Activated CD4-positive, alpha-beta T cell treated with anti-CD3 and anti-CD28 coated beads, Interleukin-2, Interleukin-6, amounts not matched to agents 100 ng/mL and 50 ng/mL, durations not matched to agents 16 hours and 8 hours (primary cell): Measurements from ENCODE around the gene TYW1B.
"Not testable (repeated sequence)": the region's sequence is repeated elsewhere in the genome, so short reads cannot be mapped to it uniquely, and the experiment has no call there.

ENCODE experiments used
- DNase-seq: peaks from one replicate; pipeline ENCODE4 v3.0.0-alpha.2; 2020

TYW1B gene, protein sequence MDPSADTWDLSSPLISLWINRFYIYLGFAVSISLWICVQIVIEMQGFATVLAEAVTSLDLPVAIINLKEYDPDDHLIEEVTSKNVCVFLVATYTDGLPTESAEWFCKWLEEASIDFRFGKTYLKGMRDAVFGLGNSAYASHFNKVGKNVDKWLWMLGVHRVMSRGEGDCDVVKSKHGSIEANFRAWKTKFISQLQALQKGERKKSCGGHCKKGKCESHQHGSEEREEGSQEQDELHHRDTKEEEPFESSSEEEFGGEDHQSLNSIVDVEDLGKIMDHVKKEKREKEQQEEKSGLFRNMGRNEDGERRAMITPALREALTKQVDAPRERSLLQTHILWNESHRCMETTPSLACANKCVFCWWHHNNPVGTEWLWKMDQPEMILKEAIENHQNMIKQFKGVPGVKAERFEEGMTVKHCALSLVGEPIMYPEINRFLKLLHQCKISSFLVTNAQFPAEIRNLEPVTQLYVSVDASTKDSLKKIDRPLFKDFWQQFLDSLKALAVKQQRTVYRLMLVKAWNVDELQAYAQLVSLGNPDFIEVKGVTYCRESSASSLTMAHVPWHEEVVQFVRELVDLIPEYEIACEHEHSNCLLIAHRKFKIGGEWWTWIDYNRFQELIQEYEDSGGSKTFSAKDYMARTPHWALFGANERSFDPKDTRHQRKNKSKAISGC

DNA sequence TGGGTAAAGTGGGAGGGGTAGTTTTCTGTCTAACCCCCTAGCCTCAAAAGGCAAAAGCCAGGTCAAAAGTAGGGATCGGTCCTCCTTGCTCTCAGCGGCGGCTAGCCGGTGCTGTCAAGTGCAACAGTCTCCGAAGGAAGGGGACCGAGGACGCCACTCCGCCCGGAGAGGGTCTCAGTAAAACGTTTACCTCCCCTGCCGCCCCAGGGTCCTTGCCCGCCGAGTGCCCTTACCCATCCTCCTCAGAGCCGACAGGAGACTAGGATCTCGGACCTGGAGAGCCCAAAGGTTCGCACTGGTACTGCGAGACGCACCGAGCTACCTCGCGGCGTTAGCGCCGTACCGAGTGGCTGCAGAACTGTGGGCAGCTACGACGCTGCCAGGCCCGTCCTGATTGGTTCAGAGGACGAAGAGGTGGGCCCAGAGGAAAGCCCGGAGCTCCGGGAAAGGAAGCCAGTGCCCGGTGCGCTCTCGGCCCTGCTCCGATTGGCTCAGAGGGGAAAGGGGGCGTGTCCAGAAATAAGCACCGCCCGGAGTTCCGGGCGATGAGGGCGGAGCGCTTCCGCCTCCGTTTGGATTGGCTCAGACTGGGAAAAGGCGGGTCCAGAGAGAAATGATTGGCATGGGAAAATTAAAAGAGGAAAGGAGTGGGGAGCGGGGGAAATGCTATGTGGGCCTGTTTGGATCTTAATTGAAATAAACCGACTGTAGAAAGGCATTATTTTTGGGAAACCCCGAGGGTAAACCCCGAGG, at the start of gene TYW1B:
Gene TYW1B (minus strand): TSS at position 362 of the 753 bp plus-strand sequence. CDS start 125 bp downstream, at position 237.
- peak; percentile 99 for DNase-seq

DNA sequence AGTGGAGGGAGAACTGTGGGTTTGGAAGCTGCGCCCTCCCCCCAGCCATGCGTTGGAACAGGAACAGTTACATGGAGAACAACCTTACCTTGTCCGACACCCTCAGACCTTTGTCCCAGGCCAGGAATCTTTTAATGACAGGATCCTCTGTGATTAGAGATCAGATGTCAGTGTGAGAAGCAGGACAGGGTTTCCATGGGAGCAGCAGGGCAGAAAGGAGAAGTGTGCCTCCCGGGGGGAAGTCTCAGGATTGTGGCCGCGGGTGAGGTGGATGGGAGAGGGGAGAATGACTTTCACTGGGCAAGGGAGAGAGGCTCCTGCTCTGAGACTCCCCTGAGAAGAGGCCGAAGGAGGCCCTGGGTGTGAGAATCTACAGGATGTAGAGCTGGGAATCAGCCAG, 39.6 kb upstream of the TYW1B start:
- DNase-seq = not testable (repeated sequence)

DNA sequence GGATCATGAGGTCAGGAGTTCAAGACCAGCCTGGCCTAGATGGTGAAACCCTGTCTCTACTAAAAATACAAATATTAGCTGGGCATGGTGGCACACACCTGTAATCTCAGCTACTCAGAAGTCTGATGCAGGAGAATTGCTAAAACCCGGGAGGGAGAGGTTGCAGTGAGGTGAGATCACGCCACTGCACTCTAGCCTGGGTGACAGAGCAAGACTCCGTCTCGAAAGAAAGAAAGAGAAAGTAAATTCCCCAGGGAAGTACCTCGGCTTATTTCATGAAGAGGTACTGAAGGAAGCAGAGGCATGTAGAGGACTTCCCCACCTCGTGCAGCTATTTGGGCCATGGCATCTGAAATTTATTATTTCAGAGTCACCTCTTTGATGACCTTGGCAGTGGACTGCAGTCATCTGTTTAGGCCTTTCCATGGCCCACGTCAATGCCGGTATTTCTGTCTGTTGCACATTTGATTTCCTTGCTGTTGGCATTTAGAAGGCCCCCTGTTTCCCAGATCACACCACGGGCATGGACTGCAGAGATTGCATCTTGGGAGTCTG, 30.9 kb upstream of the TYW1B start:
- DNase-seq = not testable (repeated sequence)

DNA sequence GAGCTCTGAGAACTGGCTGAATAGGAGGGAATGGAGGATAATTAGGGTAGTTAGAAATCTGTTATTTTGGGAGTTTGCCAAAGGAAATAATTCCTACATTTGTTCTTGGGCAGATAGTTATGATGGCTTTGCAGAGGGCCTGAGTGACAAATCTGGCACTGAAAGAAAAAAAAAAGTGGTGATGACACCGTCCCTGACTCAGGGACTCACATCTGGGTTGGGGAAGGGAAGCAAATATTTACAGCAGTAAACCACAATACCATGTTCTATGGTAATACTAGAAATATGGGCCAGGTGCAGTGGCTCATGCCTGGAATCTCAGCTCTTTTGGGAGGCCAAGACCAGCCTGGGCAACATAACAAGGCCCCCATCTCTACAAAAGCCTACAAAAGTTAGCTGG, 29.9 kb upstream of the TYW1B start:
- DNase-seq = not testable (repeated sequence)

DNA sequence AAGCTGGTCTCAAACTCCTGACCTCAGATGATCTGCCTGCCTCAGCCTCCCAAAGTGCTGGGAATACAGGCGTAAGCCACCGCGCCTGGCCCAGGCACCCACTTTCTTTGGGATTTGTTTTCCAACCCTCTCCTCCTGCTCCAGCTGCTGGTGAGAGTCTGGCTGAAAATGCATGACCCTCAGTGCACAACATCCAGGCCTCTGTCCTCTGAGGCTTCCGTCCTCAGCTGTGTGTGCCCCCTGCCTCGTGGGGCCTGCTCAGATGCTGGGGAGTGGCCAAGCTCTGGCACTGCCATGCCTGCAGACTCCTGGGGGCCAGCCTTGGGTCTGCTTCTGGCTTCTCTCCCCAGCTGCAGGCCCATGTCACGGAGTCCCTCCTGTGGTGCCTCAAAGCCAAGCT, 27.3 kb upstream of the TYW1B start:
- not testable (repeated sequence) for DNase-seq

DNA sequence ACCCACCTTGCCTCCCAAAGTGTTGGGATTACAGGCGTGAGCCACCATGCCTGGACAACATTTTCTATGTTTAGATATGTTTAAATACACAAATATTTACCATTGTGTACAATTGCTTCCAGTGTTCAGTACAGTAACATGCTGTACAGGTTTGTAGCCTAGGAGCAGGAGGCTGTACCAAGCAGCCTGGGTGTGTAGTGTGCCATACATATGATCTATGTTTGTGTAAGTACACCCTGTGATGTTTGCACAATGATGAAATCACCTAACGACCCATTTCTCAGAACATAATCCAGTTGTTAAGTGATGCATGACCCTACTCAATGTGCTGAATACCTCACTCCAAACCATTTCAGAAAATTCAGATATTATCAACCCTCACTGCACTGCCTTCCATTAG, 24.9 kb upstream of the TYW1B start:
- DNase-seq = not testable (repeated sequence)

DNA sequence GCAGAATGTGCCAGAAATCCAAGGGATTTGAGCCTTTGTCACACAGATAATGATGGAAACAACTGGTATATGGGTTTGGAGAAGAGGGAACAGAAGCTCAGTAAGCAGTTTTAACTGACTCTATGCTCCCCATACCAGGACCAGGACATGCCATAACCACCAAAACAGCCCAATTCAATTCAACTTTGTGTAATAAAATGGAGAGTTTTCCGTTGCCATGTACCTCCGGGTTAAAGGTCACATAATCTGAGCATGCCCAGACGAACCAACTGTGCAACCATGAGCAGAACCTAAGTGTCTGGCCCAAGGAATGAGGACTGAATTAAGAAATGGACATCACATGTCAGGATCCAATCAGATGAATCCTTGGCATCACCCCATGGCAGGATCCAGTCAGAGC, 22.7 kb upstream of the TYW1B start:
- DNase-seq = not testable (repeated sequence)

DNA sequence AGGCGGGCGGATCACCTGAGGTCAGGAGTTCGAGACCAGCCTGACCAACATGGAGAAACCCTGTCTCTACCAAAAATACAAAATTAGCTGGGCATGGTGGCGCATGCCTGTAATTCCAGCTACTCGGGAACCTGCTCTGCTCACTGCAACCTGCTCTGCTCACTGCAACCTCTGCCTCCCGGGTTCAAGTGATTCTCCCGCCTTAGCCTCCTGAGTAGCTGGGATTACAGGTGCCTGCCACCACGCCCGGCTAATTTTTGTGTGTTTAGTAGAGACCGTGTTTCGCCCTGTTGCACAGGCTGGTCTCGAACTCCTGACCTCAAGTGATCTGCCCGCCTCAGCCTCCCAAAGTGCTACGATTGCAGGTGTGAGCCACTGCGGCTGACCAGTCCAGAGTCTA, 16.1 kb upstream of the TYW1B start:
- DNase-seq = not testable (repeated sequence)

DNA sequence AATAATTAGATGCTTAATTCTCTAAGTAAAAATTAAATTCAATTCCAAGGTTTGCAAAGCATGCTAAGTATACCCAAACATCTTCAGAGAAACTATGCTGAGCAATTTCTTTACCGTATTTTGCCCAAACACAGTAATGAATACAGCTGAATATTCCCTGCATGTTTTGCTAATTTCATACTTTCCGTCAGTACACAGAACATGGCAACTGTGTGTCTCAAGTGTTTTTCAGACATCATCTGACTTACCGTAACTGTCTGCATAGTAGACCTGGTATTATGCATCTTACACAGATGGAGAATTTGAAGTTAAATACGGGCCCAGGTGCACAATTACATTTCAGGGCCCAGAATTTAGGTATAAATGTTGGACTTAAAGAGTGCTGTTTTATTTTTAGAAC, 15.2 kb upstream of the TYW1B start:
- not testable (repeated sequence) for DNase-seq

DNA sequence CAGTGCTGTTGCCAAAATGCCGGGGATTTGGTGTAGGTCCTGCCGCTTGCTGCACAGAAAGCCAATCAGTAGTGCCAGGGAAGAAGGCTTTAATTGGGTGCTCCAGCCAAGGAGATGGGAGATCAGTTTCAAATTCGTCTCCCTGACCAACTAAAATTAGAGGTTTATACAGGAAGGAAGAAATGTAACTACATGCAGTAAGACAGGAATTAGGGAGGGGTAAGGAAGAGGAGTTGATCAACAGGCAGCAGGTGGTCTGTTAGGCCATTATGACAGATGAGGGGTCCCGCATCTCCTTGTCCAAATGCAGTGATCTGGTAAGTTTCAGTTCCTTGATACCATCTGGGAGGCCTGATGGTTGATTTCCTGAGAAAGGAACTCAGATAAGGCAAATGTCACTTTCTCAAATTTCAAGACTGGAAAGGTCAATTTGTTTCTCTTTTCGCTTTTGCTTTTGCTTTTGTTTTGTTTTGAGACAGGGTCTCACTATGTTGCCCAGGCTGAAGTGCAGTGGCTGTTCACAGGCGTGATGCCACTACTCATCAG, 13.0 kb upstream of the TYW1B start:
- DNase-seq = not testable (repeated sequence)

DNA sequence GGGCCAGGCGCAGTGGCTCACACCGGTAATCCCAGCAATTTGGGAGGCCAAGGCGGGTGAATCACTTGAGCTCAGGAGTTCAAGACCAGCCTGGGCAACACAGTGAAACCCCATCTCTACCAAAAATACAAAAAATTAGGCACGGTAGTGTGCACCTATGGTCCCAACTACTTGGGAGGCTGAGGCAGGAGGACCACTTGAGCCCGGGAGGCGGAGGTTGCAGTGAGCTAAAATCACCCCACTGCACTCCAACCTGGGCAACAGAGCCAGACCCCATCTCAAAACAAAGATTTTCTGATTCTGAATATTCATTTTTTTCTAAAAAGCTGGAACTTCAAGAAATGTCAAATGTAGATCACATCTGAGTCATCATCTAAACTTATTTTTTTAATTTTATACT, 10.3 kb upstream of the TYW1B start:
- DNase-seq = not testable (repeated sequence)

DNA sequence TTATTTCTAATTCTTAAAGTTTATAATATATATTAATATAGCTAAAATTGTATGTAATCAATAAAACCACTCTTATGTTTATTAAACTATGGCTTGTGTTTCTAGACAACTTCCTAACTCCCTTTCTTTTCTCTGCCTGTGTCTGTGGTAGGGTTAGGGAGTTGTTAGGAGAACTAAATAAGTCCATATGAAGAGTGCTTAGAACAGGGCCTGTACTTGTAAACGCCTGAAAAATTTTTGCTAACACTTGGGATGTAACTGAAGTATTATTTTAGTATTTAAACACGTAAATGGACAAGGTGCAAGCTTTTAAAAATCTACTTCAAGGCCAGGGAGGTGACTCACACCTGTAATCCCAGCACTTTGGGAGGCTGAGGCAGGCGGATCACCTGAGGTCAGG, 9.3 kb upstream of the TYW1B start:
- not testable (repeated sequence) for DNase-seq

DNA sequence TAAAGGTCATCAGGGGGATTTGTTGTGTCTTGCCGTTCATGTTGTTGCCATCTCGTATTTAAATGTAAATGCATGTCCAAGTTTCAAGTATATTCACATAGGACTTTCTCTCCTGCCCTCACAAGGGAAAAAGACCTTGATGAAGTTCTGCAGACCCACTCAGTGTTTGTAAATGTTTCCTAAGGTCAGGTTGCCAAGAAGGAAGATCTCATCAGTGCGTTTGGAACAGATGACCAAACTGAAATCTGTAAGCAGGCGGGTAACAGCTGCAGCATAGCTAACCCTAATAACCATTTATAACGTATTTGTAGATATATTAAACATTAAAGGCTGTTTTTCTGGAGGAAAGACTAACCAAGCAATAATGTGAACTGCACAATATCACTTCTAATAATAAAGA, 2.6 kb upstream of the TYW1B start:
- not testable (repeated sequence) for DNase-seq

DNA sequence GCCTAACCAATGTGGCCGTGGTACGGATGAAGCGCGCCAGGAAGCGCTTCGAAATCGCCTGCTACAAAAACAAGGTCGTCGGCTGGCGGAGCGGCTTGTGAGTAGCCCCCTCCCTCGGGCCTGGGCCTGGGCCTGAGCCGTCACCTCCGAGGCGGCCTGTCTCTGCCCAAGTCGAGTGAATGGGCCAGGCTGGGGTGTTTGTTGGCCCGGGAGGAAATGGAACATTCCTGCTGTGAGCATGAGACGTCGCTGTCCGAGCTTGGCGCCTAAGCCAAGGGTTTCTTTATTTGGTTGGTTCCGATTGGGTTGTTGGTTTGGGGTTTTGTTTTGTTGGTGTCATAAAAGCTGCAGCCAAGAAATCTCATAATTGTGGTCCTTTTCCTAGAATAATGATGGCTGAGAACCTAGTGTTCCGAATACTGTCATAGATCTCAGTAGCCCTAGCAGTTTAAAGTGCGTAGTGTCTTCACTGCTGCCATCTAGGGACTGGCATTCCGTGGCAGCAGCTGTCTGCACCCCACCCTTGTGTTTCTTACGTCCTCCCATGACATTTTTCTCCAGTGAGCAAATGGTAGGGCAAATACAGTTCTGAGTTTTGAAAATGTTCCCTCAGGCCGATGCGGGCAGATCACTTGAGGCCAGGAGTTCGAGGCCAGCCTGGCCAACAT, 1.8 kb upstream of the TYW1B start:
- peak; percentile 60 for DNase-seq

DNA sequence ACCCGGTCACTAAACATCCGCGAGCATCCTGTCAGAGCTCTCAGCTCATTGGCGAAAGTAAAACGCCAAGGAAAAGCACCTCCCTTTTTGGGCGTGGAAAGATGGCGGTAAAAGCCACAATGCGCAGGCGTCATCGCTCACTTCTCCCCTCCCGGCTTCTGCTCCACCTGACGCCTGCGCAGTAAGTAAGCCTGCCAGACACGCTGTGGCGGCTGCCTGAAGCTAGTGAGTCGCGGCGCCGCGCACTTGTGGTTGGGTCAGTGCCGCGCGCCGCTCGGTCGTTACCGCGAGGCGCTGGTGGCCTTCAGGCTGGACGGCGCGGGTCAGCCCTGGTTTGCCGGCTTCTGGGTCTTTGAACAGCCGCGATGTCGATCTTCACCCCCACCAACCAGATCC, 1.3 kb upstream of the TYW1B start:
- peak; percentile 98 for DNase-seq

DNA sequence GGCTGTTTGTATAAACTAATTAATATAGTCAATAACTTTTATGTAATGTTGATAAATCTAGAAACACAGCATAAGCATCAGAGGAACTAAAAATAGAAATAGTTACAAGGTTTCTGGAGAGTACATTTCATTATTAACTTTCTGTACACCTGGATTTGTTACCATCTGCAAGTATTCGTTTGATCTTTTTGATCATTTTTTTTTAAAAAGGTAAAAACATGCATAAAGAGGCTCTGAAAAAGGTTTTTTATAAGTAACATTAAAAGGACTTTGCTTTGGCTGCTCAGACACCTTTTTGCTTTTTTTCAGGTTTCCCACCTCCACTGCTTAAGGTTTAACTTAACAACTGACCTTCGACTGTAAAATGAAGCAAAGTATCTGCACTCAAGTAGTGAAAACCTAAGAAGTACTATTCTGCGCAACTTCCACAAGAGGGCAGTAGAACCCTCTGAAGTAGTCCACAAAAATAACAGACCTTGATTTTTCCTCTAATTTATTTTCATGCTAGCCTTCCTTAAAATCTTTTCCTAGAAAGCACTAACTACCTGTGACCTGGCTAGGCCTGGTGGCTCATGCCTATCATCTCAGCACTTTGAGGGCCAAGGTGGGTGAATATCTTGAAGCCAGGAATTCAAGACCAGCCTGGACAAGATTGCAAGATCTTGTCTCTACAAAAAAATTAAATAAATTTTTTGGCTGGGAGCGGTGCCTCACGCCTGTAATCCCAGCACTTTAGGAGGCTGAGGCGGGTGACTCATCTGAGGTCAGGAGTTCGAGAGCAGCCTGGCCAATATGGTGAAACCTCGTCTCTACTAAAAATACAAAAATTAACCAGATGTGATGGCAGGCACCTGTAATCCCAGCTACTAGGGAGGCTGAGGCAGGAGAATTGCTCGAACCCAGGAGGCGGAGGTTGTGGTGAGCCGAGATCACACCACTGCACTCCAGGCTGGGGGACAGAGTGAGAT, 4.0 kb downstream of the TYW1B start:
- peak; percentile 30 for DNase-seq

DNA sequence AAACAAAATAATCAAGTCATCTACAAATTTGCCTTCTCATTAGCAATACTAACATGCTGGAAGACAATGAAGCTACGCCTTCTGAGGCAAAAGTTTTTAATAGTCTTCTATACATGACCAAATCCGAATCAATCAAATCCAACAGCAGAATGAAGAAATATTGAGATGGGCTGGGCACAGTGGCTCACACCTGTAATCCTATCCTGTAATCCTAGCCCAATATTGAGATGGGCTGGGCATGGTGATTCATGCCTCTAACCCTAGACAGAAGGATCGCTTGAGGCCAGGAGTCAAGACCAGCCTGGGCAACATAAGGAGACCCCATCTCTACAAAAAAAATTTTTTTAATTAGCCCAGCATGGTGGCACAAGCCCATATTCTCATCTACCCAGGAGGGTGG, 5.5 kb downstream of the TYW1B start:
- DNase-seq = not testable (repeated sequence)

DNA sequence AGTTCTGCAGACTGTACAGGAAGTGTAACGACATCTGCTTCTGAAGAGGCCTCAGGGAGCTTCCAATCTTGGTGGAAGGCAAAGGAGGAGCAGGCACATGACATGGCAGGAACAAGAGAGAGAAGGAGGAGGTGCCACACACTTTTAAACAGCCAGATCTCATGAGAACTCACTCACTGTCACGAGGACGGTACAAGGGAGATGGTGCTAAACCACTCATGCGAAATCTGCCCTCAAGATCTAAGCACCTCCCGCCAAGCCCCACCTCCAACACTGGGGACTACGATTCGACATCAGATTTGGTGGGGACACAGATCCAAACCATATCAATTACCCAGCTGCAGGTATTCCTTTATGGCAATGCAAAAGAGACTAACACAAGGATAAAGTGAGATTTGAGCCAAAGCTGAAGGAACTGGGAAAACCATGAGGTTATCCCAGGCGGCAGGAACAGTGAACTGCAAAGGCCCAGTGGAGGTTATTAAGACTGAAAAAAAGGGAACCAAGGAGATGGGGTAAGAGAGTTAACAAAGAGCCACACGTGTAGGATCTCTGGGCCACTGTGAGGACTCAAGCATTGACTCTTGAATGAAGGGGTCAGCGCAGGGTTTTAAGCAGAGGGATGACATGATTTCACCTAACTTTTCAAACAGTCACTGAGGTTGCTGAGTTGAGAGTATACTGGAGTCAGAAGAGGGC, 9.2 kb downstream of the TYW1B start:
- DNase-seq = not testable (repeated sequence)

DNA sequence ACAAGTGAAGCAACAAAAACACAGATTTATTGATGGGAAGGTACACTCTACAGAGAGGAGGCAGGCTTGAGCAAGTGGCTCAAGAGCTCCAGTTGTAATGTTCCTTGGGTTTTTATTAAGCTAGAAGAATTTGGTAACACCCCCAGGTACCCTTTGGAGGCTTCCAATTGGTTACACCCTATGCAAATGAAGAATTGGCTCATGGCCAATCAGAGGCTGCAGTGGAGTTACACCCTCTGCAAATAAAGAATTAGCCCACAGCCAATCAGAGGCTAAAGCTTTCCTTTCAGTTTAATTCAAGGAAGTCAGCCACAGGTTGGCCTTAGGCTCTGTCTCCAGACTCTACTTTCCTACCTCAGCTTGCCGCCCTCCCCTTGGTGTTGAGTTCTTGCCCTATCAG, 10.3 kb downstream of the TYW1B start:
- not testable (repeated sequence) for DNase-seq
